HL-60 (cell line): ENCODE measurements around the gene PTDSS2.

Experiments
- DNase-seq, 2 experiments: peaks; one replicate each; pipeline ENCODE4 v3.0.0-alpha.2; 2010 to 2020; ENCODE audit warnings: low read depth in 1 of 2, low spot score in 1 of 2
- H3K27ac ChIP-seq: fragments of 250-450 bp; sonication (Bioruptor Pico); replicated peaks from 2 replicates; pipeline ENCODE4 v1.5.1; 2020; ENCODE audit warnings: mild to moderate bottlenecking, moderate library complexity
- H3K27me3 ChIP-seq: fragments of 250-450 bp; sonication (Bioruptor Pico); 2 replicates; pipeline ENCODE4 v1.5.1; 2021; ENCODE audit warnings: mild to moderate bottlenecking, moderate library complexity; ENCODE audit not compliant: insufficient read depth, poor library complexity, severe bottlenecking
- H3K4me3 ChIP-seq: replicated peaks from 2 replicates; pipeline ENCODE4 v1.5.1; 2011; ENCODE audit warnings: mild to moderate bottlenecking, control low read depth, low read length; ENCODE audit not compliant: insufficient read depth
- GABPA ChIP-seq: IDR thresholded peaks from 2 replicates; pipeline ENCODE4 v1.6.1; 2012; ENCODE audit warnings: low read depth
- POLR2AphosphoS5 ChIP-seq: IDR thresholded peaks from 2 replicates; pipeline ENCODE4 v1.6.1; 2012; ENCODE audit warnings: low read depth
- SPI1 ChIP-seq: IDR thresholded peaks from 2 replicates; pipeline ENCODE4 v1.6.1; 2012; ENCODE audit warnings: low read depth, mild to moderate bottlenecking, borderline replicate concordance
- TF ChIP-seq, protein P1 (sequence below): IDR thresholded peaks from one replicate; pipeline ENCODE4 v1.5.1; 2011; ENCODE audit warnings: low read length, control low read depth, inconsistent platforms; ENCODE audit not compliant: insufficient read depth
- TF ChIP-seq, protein P2 (sequence below): IDR thresholded peaks from 2 replicates; pipeline ENCODE4 v1.6.1; 2012; ENCODE audit warnings: low read depth; ENCODE audit not compliant: insufficient replicate concordance

PTDSS2 gene

DNA sequence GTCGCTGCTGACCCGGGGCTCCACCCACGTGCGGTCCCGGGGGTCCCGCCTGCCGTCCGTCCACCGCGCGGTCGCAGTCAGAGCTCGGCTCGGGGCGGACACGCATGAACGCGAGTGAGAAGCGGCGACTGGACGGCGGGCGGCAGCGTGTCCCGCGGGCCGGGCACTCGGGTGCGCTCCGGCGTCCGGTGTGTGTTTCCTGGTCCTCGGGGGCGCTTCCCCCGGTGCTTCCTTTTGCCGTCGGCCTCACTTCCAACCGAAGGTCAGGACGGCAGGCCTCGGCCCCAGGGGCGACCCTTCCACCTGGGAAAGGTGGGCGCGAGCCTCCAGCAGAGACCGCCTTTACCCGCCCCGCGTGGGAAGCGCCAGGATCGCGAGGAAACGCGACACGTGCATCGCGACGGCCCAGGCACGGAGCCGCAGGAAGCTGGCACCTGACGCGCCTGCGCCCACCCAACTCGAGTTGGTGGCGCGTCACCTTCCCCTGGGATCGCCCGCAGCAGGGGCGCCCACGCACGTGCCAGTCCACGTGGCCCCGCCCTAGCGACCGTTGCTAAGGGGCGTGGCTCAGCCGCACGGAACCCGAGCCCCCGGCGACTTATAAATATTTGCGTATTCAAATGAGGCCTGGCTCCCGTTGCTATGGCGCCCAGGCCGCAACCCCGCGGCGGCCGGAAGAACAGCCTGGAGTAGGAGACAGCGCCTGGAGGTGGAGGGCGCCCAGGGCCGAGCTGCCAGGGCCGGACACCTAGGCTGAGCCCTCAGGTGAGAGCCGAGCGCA, 87.0 kb downstream of the PTDSS2 start, which contains the start of gene LRRC56:
Gene LRRC56 (plus strand): TSS at position 687 of the 781 bp plus-strand sequence. CDS start 3,158 bp downstream, outside the sequence.
- no peak for TF ChIP-seq POLR2AphosphoS5
- TF ChIP-seq, protein P1, sequence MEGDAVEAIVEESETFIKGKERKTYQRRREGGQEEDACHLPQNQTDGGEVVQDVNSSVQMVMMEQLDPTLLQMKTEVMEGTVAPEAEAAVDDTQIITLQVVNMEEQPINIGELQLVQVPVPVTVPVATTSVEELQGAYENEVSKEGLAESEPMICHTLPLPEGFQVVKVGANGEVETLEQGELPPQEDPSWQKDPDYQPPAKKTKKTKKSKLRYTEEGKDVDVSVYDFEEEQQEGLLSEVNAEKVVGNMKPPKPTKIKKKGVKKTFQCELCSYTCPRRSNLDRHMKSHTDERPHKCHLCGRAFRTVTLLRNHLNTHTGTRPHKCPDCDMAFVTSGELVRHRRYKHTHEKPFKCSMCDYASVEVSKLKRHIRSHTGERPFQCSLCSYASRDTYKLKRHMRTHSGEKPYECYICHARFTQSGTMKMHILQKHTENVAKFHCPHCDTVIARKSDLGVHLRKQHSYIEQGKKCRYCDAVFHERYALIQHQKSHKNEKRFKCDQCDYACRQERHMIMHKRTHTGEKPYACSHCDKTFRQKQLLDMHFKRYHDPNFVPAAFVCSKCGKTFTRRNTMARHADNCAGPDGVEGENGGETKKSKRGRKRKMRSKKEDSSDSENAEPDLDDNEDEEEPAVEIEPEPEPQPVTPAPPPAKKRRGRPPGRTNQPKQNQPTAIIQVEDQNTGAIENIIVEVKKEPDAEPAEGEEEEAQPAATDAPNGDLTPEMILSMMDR = no peak
- no peak for TF ChIP-seq SPI1
- no peaks in the 10 kb centered on the region for H3K27me3 ChIP-seq
- peak; percentile 80 to 82 for DNase-seq
- H3K27ac ChIP-seq = peak within 1 kb of the TSS; percentile 57
- H3K4me3 ChIP-seq = peak within 1 kb of the TSS; percentile 12; the same call in 1 of the 2 replicates

DNA sequence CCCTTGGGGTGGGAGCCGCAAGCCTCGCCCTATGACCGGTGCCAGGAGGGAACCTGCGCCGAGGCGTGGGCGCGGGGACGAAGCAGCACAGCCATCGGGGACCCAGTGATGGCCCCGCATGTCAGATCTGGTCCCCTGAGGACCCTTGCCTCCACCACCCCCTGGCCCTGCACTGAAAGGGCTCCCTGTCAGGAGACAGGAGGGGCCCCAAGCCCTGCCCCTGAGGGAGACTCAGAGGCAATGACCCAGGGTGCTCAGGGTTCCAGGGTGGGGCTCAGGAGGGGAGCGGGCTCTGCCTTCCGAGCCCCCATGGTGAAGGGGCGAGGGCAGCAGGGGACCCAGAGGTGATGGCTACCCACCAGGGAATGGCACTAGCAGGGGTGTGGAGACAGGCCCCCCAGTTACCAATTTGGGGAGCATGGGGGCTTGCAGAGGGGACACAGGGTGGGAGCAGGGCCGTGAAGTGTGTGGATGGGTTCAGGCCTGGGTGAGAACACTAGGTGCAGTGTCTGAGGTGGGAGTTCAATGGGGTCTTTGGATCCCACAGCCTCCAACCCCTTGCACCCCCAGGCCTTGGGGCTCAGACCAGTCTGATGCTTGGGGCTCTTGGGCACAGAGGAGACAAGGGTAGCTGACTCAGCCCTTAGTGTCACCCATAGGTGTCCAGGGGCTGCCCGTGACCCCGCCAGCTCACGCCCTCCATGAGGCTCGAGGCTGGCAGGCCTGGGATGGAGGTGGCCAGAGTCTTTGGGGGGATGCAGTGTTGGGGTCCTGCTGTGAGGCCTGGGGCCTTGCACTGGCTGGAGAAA, 87.7 kb downstream of the PTDSS2 start:
- no peak for TF ChIP-seq GABPA
- TF ChIP-seq, protein P2, sequence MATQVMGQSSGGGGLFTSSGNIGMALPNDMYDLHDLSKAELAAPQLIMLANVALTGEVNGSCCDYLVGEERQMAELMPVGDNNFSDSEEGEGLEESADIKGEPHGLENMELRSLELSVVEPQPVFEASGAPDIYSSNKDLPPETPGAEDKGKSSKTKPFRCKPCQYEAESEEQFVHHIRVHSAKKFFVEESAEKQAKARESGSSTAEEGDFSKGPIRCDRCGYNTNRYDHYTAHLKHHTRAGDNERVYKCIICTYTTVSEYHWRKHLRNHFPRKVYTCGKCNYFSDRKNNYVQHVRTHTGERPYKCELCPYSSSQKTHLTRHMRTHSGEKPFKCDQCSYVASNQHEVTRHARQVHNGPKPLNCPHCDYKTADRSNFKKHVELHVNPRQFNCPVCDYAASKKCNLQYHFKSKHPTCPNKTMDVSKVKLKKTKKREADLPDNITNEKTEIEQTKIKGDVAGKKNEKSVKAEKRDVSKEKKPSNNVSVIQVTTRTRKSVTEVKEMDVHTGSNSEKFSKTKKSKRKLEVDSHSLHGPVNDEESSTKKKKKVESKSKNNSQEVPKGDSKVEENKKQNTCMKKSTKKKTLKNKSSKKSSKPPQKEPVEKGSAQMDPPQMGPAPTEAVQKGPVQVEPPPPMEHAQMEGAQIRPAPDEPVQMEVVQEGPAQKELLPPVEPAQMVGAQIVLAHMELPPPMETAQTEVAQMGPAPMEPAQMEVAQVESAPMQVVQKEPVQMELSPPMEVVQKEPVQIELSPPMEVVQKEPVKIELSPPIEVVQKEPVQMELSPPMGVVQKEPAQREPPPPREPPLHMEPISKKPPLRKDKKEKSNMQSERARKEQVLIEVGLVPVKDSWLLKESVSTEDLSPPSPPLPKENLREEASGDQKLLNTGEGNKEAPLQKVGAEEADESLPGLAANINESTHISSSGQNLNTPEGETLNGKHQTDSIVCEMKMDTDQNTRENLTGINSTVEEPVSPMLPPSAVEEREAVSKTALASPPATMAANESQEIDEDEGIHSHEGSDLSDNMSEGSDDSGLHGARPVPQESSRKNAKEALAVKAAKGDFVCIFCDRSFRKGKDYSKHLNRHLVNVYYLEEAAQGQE = no peak
- TF ChIP-seq, protein P1 = no peak
- TF ChIP-seq POLR2AphosphoS5 = no peak
- H3K27ac ChIP-seq = peak overlapping the region; percentile 33
- no peaks in the 10 kb centered on the region for H3K27me3 ChIP-seq
- H3K4me3 ChIP-seq = 0 out of 2 replicates have a peak overlapping the region, but pooled peaks have one; percentile 12
- DNase-seq = no peak

DNA sequence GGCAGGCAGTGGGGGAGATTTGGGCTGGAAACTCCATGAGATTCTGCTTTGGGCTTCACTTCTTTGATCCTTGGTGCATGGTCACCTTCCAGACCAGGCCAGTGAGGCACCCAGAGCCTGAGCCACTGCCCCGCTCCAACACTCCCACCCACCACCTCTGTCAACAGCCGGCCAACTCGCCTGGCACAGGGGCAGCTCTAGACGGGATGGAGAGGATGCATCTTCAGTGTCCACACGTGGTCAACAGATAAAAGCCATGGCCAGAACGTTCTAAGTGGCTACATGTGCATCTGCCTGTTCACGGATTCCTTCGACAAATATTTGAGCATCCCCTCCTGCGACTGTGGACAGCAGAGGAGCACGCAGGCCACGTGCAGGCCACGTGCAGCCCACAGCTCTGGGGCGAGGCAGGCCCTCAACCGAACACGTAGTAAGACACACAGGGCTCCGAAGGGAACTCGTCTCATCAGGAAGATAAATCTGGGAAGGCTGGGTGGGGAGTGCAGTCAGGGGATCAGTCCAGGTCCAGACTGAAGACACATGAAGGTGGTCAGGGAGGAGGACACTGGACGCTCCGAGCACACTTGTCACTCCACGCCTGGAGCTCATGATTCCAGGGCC, 88.5 kb downstream of the PTDSS2 start:
- DNase-seq = no peak
- Histone ChIP-seq H3K4me3 (no peak overlapping the region), H3K27ac (no peak overlapping the region), H3K27me3 (no peaks in the 10 kb centered on the region)
- TF ChIP-seq POLR2AphosphoS5 (no peak), GABPA (no peak), SPI1 (no peak)
- TF ChIP-seq, protein P1 = no peak
- TF ChIP-seq, protein P2 = no peak
